HepG2 (cell line): ENCODE data around the gene LSM3. TPM values are rescaled to one million over a fixed set of nuclear protein-coding genes. Genes with fewer than 3 reads are reported as not detected.
A peak's percentile ranks its signal among the peaks of the same experiment; 100 is the strongest.

Experiments
- ATAC-seq: fragments of 200-7000 bp; cut with Tn5 transposase; 3 replicates; pipeline ENCODE4 v1.9.1; 2020; ENCODE audit warnings: mild to moderate bottlenecking, moderate library complexity
- BruUV-seq: library from RNA; stranded (reverse); fragments of 400-500 nt; replicated peaks from 2 replicates; lab custom pipeline; 2021; lab: Mats Ljungman, UMichigan
- CTCF ChIA-PET: fragments of 300-600 bp; formaldehyde crosslinking; extraction: SDS; loops from one replicate; lab custom pipeline; 2021; ENCODE audit warnings: low total read pairs, inconsistent platforms, low intra/inter-chr PET ratio; lab: Yijun Ruan, JAX
- POLR2A ChIA-PET: fragments of 350-600 bp; sonication (Branson Sonifier 250); formaldehyde crosslinking; loops from one replicate; lab custom pipeline; 2020; ENCODE audit warnings: antibody characterized with exemption, inconsistent platforms; lab: Yijun Ruan, JAX
- DNase-seq: peaks from one replicate; pipeline ENCODE4 v3.0.0-alpha.2; 2015; ENCODE audit warnings: low spot score
- FAIRE-seq: peaks from 3 replicates; lab custom pipeline; 2011; peaks lifted over from hg19 to GRCh38; lab: Jason Lieb, UNC
- H2AFZ ChIP-seq: one replicate; pipeline ENCODE4 v1.6.1; 2011; ENCODE audit warnings: low read length, inconsistent platforms
- H3K27ac ChIP-seq: fragments of 300-600 bp; 3 replicates; pipeline ENCODE4 v1.8.0; 2011; ENCODE audit warnings: mixed run types, mild to moderate bottlenecking, mixed read lengths, low read length, inconsistent platforms; ENCODE audit not compliant: insufficient read depth; ENCODE audit errors: extremely low read length
- H3K27me3 ChIP-seq, 2 experiments: fragments of 200-600 bp in 1 of 2; 2 replicates in 1 of 2; 3 replicates in 1 of 2; pipeline versions ENCODE4 v1.6.0 to v1.8.0; 2011; ENCODE audit warnings: low read length in 2 of 2, mild to moderate bottlenecking in 2 of 2, moderate library complexity in 2 of 2, inconsistent platforms in 1 of 2; ENCODE audit not compliant: insufficient read depth in 2 of 2, control insufficient read depth in 1 of 2
- H3K36me3 ChIP-seq, 2 experiments: fragments of 200-600 bp in 1 of 2; replicated peaks in 1 of 2; 2 replicates in 1 of 2; 3 replicates in 1 of 2; pipeline versions ENCODE4 v1.5.1 to v1.8.0; 2011; ENCODE audit warnings: low read length in 2 of 2, inconsistent platforms in 1 of 2; ENCODE audit not compliant: insufficient read depth in 2 of 2, control insufficient read depth in 1 of 2
- H3K4me1 ChIP-seq: 2 replicates; pipeline ENCODE4 v1.5.1; 2012; ENCODE audit warnings: low read length, inconsistent platforms; ENCODE audit not compliant: insufficient read depth
- H3K4me2 ChIP-seq: 2 replicates; pipeline ENCODE4 v1.6.0; 2011; ENCODE audit warnings: low read depth, low read length, inconsistent platforms
- H3K4me3 ChIP-seq, 3 experiments: fragments of 200-600 bp in 1 of 3; sonication (generic), shearing (Covaris generic) in 1 of 3; replicated peaks in 1 of 3; 2 replicates each; pipeline ENCODE4 v1.5.1; 2011 to 2016; ENCODE audit warnings: low read length in 3 of 3, inconsistent platforms in 2 of 3, low read depth in 2 of 3, mild to moderate bottlenecking in 2 of 3, control low read depth in 1 of 3, mixed read lengths in 1 of 3; ENCODE audit not compliant: insufficient read depth in 1 of 3
- H3K79me2 ChIP-seq: one replicate; pipeline ENCODE4 v1.6.1; 2011; ENCODE audit warnings: low read length, inconsistent platforms; ENCODE audit not compliant: insufficient read depth
- H3K9ac ChIP-seq: 2 replicates; pipeline ENCODE4 v1.6.0; 2011; ENCODE audit warnings: mild to moderate bottlenecking, low read depth, low read length, inconsistent platforms; ENCODE audit not compliant: insufficient read depth
- H3K9me3 ChIP-seq: 2 replicates; pipeline ENCODE4 v1.5.1; 2012; ENCODE audit warnings: mild to moderate bottlenecking, low read length
- H4K20me1 ChIP-seq: 2 replicates; pipeline ENCODE4 v1.6.0; 2011; ENCODE audit warnings: inconsistent platforms, mild to moderate bottlenecking, low read length, moderate library complexity; ENCODE audit not compliant: insufficient read depth
- AHR ChIP-seq: IDR thresholded peaks from 2 replicates; pipeline ENCODE4 v1.6.1; 2018; ENCODE audit warnings: missing genetic modification reagents, missing compliant biosample characterization
- KDM5B ChIP-seq: sonication (generic); formaldehyde crosslinking; IDR thresholded peaks from 2 replicates; pipeline ENCODE4 v1.4.0; 2020; ENCODE audit warnings: missing genetic modification reagents, mild to moderate bottlenecking, borderline replicate concordance
- MXD1 ChIP-seq: sonication (generic); formaldehyde crosslinking; IDR thresholded peaks from 2 replicates; pipeline ENCODE4 v1.4.0; 2020; ENCODE audit warnings: mild to moderate bottlenecking, missing genetic modification reagents
- NR2C2 ChIP-seq: sonication (generic); formaldehyde crosslinking; IDR thresholded peaks from 2 replicates; pipeline ENCODE4 v1.4.0; 2020; ENCODE audit warnings: missing genetic modification reagents, mild to moderate bottlenecking, moderate library complexity, borderline replicate concordance
- YEATS4 ChIP-seq: sonication (generic); formaldehyde crosslinking; IDR thresholded peaks from 2 replicates; pipeline ENCODE4 v1.4.0; 2020; ENCODE audit warnings: missing genetic modification reagents, borderline replicate concordance
- ZNF138 ChIP-seq: sonication (generic); formaldehyde crosslinking; IDR thresholded peaks from 2 replicates; pipeline ENCODE4 v1.5.0; 2020; ENCODE audit warnings: mild to moderate bottlenecking, low read depth, missing genetic modification reagents
- ZNF337 ChIP-seq: sonication (generic); formaldehyde crosslinking; IDR thresholded peaks from 2 replicates; pipeline ENCODE4 v1.5.1; 2020; ENCODE audit warnings: missing genetic modification reagents, low read depth, mild to moderate bottlenecking, borderline replicate concordance
- WGBS: methylation state at CpG from one replicate; pipeline ENCODE4 v1.1.6; 2017; ENCODE audit warnings: low lambda C conversion rate; 5-methylcytosine and 5-hydroxymethylcytosine counted together
- in situ Hi-C: cut with HindIII; loops from 2 replicates; pipeline ENCODE4 v1.10.0; 2017; ENCODE audit warnings: low pct_unique_long_range_greater_than_20kb; ENCODE audit not compliant: extremely low pct_ligation_motif_present
- intact Hi-C: fragments of 100-400 bp; cut with micrococcal nuclease; formaldehyde crosslinking; loops from one replicate; pipeline ENCODE4 v1.10.0; 2022; ENCODE audit not compliant: unreplicated experiment
- polyA plus RNA-seq, 8 experiments: library from polyadenylated mRNA; depleted of rRNA in 3 of 8; stranded (reverse) in 7 of 8; unstranded in 1 of 8; fragments of >200 nt; fragmentation: Illumina TruSeq in 4 of 8; extraction: Trizol in 4 of 8; gene quantifications; 2 replicates each; pipeline versions ENCODE4 v1.2.1 to v1.2.3, GENCODE V29; 2011 to 2016; ENCODE audit warnings: low read depth in 4 of 8, missing spikeins in 1 of 8, mixed read lengths in 1 of 8; ENCODE audit not compliant: insufficient read depth in 1 of 8
- total RNA-seq, 5 experiments: library from RNA; depleted of rRNA; stranded (reverse); fragments of >200 nt; fragmentation: Illumina TruSeq; extraction: Trizol; gene quantifications; 2 replicates each; pipeline ENCODE4 v1.2.3, GENCODE V29; 2016; ENCODE audit warnings: low read depth in 1 of 5

Gene LSM3
- total and polyA plus RNA-seq, 2 of the 13 experiments (the other 11 are each of a cell fraction or from before 2014, with no cell fraction given) = 5.1 to 19.4 TPM

DNA sequence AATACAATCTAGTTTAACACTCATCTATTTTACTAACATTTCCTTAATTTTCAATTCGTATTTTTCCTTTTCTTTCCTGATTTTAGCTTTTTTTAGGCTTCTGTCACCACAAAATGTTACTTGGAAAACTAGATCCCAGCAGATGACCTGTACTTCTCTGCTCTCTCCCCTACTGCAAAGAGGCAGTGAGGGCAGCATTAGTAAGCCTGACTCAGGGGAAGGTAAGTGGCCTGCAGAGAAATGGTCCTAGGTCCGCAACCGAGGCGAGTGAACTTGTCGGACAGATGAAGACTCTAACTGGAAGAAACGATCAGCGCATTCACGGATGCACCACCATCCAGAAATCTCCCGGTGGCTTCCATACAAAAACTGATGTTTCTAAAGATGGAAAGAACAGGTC, 33.4 kb upstream of the LSM3 start:
- Histone ChIP-seq H3K27ac (peak overlapping the region; percentile 96), H3K4me1 (peaks cover 20% of the 10 kb centered on the region), H3K36me3 (peaks cover 15 to 47% of the 10 kb centered on the region in 2 experiments; a peak in 4 of 5 replicates), H3K4me2 (no peak overlapping the region), H3K27me3 (no peaks in the 10 kb centered on the region), H3K9me3 (no peaks in the 10 kb centered on the region), H3K9ac (peak overlapping the region; percentile 78; the same call in 1 of the 2 replicates), H2AFZ (no peak overlapping the region), H4K20me1 (no peaks in the 10 kb centered on the region; the same call in 1 of the 2 replicates), H3K4me3 (no peak overlapping the region), H3K79me2 (no peaks in the 10 kb centered on the region)
- DNase-seq (no peak), ATAC-seq (no peak), FAIRE-seq (no peak)
- CTCF ChIA-PET = interaction anchor here (1.7 kb wide), 1 partner anchor 249 kb away, joined by 3 read pairs; no protein-coding TSS in a partner anchor
- 97% methylated on average over 9 of the region's 9 CpGs for WGBS
- BruUV-seq = no TSS peak
- in situ Hi-C loops (no loop called here), intact Hi-C loops (no loop called here)
- POLR2A ChIA-PET = interaction anchor here (1.2 to 4.4 kb wide), 4 partner anchors 10 to 33 kb away, joined by 3 to 30 read pairs (median 12); partner anchors contain the start of genes CHCHD4, LSM3, TMEM43 and XPC
- TF ChIP-seq ZNF138 (CRISPR knock-in tag) (no peak), KDM5B (no peak), YEATS4 (CRISPR knock-in tag) (no peak), ZNF337 (CRISPR knock-in tag) (no peak), MXD1 (no peak), NR2C2 (CRISPR knock-in tag) (no peak), AHR (no peak)
